ENCODE data around the gene ABCB9. TPM values are rescaled to one million over a fixed set of nuclear protein-coding genes. Genes with fewer than 3 reads are reported as not detected.

The ABCB9 gene
- total RNA-seq, 1 experiment from 2014 or later: 32.7 TPM

DNA sequence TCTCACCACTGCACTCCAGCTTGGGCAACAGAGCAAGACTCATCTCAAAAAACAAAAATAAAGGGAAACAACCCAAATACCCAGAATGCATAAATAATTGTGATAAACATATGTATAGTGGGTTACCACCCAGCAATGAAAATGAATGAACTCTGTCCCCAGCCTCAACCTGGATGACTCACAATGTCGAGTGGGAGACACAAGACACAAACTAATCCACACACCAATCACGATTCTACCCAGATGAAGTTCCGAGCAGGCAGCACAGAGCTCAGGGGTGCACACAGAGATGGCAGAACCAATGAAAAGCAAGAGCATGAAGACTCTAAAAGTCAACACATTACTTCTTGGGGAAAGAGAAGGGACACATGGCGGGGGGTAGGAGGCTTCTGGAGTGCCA is 27.1 kb downstream of the ABCB9 start:
- no peak overlapping the region for H3K27ac ChIP-seq (ENCODE audit: low read length)
- H3K9me3 ChIP-seq (ENCODE audit: control insufficient read depth, insufficient read depth, low read depth, low read length): no peaks in the 10 kb centered on the region
- ATAC-seq (no peak), DNase-seq (ENCODE audit: low read depth, low spot score) (no peak)
- peaks cover 18% of the 10 kb centered on the region for H3K4me1 ChIP-seq (ENCODE audit: control insufficient read depth, insufficient read depth, low read length)
- BruUV-seq (replicated peaks): no TSS peak
- TF ChIP-seq POLR2AphosphoS5 (IDR thresholded peaks at IDR 0.05; ENCODE audit: low read depth, low read length): no peak
- no peak for TF ChIP-seq SIN3A (IDR thresholded peaks at IDR 0.05; ENCODE audit: borderline replicate concordance, insufficient read depth, low read depth, low read length)
- TF ChIP-seq, protein P1, sequence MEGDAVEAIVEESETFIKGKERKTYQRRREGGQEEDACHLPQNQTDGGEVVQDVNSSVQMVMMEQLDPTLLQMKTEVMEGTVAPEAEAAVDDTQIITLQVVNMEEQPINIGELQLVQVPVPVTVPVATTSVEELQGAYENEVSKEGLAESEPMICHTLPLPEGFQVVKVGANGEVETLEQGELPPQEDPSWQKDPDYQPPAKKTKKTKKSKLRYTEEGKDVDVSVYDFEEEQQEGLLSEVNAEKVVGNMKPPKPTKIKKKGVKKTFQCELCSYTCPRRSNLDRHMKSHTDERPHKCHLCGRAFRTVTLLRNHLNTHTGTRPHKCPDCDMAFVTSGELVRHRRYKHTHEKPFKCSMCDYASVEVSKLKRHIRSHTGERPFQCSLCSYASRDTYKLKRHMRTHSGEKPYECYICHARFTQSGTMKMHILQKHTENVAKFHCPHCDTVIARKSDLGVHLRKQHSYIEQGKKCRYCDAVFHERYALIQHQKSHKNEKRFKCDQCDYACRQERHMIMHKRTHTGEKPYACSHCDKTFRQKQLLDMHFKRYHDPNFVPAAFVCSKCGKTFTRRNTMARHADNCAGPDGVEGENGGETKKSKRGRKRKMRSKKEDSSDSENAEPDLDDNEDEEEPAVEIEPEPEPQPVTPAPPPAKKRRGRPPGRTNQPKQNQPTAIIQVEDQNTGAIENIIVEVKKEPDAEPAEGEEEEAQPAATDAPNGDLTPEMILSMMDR (IDR thresholded peaks at IDR 0.05): no peak
- no peaks in the 10 kb centered on the region for H3K36me3 ChIP-seq (ENCODE audit: control insufficient read depth, insufficient read depth, low read length)
- H3K4me3 ChIP-seq (ENCODE audit: low read depth in 2 of 2, low read length in 2 of 2): no peak overlapping the region
- intact Hi-C loops (cut with micrococcal nuclease; ENCODE audit: unreplicated experiment) (no loop called here), in situ Hi-C loops (cut with HindIII; ENCODE audit: low pct_unique_long_range_greater_than_20kb, low sequenced_read_pairs) (no loop called here)
- ChIA-PET CTCF (no interaction called here), POLR2A (no interaction called here)
- no peaks in the 10 kb centered on the region for H3K27me3 ChIP-seq (ENCODE audit: control insufficient read depth, insufficient read depth, low read length)

DNA sequence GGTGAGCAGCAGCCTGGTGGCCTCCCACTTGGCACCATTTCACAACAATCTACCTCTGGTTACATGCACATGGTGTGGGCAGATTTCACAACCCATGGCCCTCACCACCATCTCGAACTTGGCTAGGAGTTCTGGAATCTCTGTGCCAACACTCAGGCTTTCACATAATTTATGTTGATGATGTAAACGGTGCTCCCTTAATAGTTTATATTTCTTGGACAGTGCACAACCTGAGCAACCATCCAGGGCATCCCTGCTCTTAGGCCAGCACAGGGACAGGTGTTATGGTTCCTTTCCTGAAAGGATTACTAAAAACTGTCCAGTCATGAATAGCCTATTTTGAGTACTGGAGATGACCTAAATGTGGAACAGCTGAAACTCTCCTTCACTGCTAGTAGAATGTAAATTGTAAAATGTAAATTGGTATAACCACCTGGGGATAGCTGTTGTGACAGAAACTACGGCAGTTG is 28.6 kb downstream of the ABCB9 start:
- in situ Hi-C loops (cut with HindIII; ENCODE audit: low pct_unique_long_range_greater_than_20kb, low sequenced_read_pairs): no loop called here
- CTCF ChIA-PET: interaction anchor here (0.7 kb wide), 1 partner anchor 77 kb away, joined by 3 read pairs; no protein-coding TSS in a partner anchor
- H3K9me3 ChIP-seq (ENCODE audit: control insufficient read depth, insufficient read depth, low read depth, low read length): no peaks in the 10 kb centered on the region

DNA sequence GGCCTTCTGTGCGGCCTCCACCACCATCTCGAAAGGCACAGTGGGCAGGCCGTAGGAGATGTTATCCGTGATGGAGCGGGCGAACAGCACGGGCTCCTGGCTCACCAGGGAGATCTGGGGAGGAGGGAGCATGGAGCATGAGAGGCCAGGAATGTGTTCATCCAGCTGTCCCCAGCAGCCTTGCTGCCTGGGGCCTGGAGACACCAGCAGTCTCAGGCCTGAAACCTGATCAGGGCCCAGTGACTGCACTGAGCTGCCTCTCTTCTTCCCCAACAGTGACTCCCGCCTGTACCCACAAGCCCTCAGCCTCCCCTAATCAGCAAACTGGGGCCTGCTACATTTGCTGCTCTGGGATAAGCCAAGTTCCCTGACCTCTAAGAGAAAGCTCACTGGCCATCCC is 30.9 kb downstream of the ABCB9 start:
- in situ Hi-C loops (cut with HindIII; ENCODE audit: low pct_unique_long_range_greater_than_20kb, low sequenced_read_pairs) (no loop called here), intact Hi-C loops (cut with micrococcal nuclease; ENCODE audit: unreplicated experiment) (no loop called here)
- TF ChIP-seq SIN3A (IDR thresholded peaks at IDR 0.05; ENCODE audit: borderline replicate concordance, insufficient read depth, low read depth, low read length) (no peak), POLR2AphosphoS5 (IDR thresholded peaks at IDR 0.05; ENCODE audit: low read depth, low read length) (no peak), TCF7L2 (IDR thresholded peaks at IDR 0.05; ENCODE audit: low read depth, low read length) (no peak)
- TF ChIP-seq, protein P1 (IDR thresholded peaks at IDR 0.05): no peak
- TF ChIP-seq, protein P2, sequence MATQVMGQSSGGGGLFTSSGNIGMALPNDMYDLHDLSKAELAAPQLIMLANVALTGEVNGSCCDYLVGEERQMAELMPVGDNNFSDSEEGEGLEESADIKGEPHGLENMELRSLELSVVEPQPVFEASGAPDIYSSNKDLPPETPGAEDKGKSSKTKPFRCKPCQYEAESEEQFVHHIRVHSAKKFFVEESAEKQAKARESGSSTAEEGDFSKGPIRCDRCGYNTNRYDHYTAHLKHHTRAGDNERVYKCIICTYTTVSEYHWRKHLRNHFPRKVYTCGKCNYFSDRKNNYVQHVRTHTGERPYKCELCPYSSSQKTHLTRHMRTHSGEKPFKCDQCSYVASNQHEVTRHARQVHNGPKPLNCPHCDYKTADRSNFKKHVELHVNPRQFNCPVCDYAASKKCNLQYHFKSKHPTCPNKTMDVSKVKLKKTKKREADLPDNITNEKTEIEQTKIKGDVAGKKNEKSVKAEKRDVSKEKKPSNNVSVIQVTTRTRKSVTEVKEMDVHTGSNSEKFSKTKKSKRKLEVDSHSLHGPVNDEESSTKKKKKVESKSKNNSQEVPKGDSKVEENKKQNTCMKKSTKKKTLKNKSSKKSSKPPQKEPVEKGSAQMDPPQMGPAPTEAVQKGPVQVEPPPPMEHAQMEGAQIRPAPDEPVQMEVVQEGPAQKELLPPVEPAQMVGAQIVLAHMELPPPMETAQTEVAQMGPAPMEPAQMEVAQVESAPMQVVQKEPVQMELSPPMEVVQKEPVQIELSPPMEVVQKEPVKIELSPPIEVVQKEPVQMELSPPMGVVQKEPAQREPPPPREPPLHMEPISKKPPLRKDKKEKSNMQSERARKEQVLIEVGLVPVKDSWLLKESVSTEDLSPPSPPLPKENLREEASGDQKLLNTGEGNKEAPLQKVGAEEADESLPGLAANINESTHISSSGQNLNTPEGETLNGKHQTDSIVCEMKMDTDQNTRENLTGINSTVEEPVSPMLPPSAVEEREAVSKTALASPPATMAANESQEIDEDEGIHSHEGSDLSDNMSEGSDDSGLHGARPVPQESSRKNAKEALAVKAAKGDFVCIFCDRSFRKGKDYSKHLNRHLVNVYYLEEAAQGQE (IDR thresholded peaks at IDR 0.05; ENCODE audit: insufficient read depth in 1 of 2, low read depth in 2 of 2, low read length in 1 of 2): no peak
- ChIA-PET POLR2A (interaction anchor here (0.5 kb wide), 1 partner anchor 264 kb away, joined by 3 read pairs; no protein-coding TSS in a partner anchor), CTCF (no interaction called here)
- Histone ChIP-seq H3K36me3 (ENCODE audit: control insufficient read depth, insufficient read depth, low read length) (no peaks in the 10 kb centered on the region), H3K4me1 (ENCODE audit: control insufficient read depth, insufficient read depth, low read length) (no peaks in the 10 kb centered on the region), H3K27ac (ENCODE audit: low read length) (0 out of 2 replicates have a peak overlapping the region, but pooled peaks have one; percentile 1), H3K4me3 (ENCODE audit: low read depth in 2 of 2, low read length in 2 of 2) (no peak overlapping the region), H3K9me3 (ENCODE audit: control insufficient read depth, insufficient read depth, low read depth, low read length) (no peaks in the 10 kb centered on the region), H3K27me3 (ENCODE audit: control insufficient read depth, insufficient read depth, low read length) (no peaks in the 10 kb centered on the region)
- BruUV-seq (replicated peaks): no TSS peak
- DNase-seq (ENCODE audit: low read depth, low spot score) (no peak), ATAC-seq (0 out of 2 replicates have a peak, but pooled peaks have one; percentile 35)

More for the DNA sequence above, 28.6 kb downstream of the ABCB9 start:
- ATAC-seq (no peak), DNase-seq (ENCODE audit: low read depth, low spot score) (no peak)
- H3K27ac ChIP-seq (ENCODE audit: low read length): no peak overlapping the region
- peaks cover 3% of the 10 kb centered on the region; the same call in 1 of the 2 replicates for H3K4me1 ChIP-seq (ENCODE audit: control insufficient read depth, insufficient read depth, low read length)
- POLR2A ChIA-PET: no interaction called here
- intact Hi-C loops (cut with micrococcal nuclease; ENCODE audit: unreplicated experiment): no loop called here
- no peak overlapping the region for H3K4me3 ChIP-seq (ENCODE audit: low read depth in 2 of 2, low read length in 2 of 2)
- no peak for TF ChIP-seq SIN3A (IDR thresholded peaks at IDR 0.05; ENCODE audit: borderline replicate concordance, insufficient read depth, low read depth, low read length)
- no peak for TF ChIP-seq POLR2AphosphoS5 (IDR thresholded peaks at IDR 0.05; ENCODE audit: low read depth, low read length)
- TF ChIP-seq, protein P2 (IDR thresholded peaks at IDR 0.05; ENCODE audit: insufficient read depth in 1 of 2, low read depth in 2 of 2, low read length in 1 of 2): no peak
- no peaks in the 10 kb centered on the region for H3K36me3 ChIP-seq (ENCODE audit: control insufficient read depth, insufficient read depth, low read length)
- BruUV-seq (replicated peaks): no TSS peak
- H3K27me3 ChIP-seq (ENCODE audit: control insufficient read depth, insufficient read depth, low read length): no peaks in the 10 kb centered on the region
